Measurements from ENCODE around the gene SIK2. TPM values are rescaled to one million over a fixed set of nuclear protein-coding genes. Genes with fewer than 3 reads are reported as not detected.

SIK2 gene
- total and polyA plus RNA-seq, 2 donors (not counting 3 experiments of a cell fraction or from before 2014, with no cell fraction given): 14.6 to 17.1 TPM

DNA sequence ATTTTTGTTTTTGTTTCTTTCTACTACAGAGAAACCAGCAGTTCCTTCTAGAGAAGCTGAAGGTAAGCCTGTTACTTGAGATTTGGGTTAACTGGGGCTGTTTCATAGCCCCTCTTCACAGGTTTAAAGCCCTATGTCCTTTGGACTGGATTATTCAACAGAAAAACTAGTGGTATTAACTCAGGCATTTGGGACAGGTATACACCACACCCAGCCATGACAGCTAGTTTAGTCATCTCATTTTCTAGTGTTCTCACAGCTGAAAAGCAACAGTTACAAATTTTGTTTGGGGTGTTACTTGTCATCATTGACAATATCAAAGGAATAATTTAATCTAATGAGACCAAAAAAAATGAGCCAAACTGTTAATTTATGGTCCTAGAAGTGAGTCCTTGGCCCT lies 47.7 kb upstream of the SIK2 start:
- Histone ChIP-seq H3K79me2 (ENCODE audit: control insufficient read depth, insufficient read depth, low read length) (no peaks in the 10 kb centered on the region), H3K9me1 (replicated peaks; ENCODE audit: control insufficient read depth, extremely low read depth, insufficient read depth, low read length) (no peaks in the 10 kb centered on the region), H3K4me2 (ENCODE audit: insufficient read depth, low read length) (no peak overlapping the region), H3K9ac (replicated peaks; ENCODE audit: extremely low read depth, insufficient read depth, low read length) (no peak overlapping the region), H3K4me3 (replicated peaks in 1 of 3; ENCODE audit: insufficient read depth in 1 of 3, low read depth in 1 of 3, low read length in 3 of 3) (no peak overlapping the region), H3K27ac (ENCODE audit: insufficient read depth, low read depth, low read length) (no peak overlapping the region), H3K4me1 (ENCODE audit: control insufficient read depth, extremely low read depth, insufficient read depth, low read length) (no peaks in the 10 kb centered on the region), H3K27me3 (ENCODE audit: control insufficient read depth in 2 of 2, insufficient read depth in 2 of 2, low read length in 2 of 2) (peaks cover 12 to 13% of the 10 kb centered on the region in 2 experiments), H3K9me3 (replicated peaks; ENCODE audit: control insufficient read depth, insufficient read depth, low read length) (no peaks in the 10 kb centered on the region), H2AFZ (ENCODE audit: low read depth, low read length) (no peak overlapping the region), H4K20me1 (replicated peaks; ENCODE audit: control insufficient read depth, extremely low read depth, insufficient read depth, low read length) (no peaks in the 10 kb centered on the region), H3K36me3 (ENCODE audit: control insufficient read depth in 2 of 2, extremely low read depth in 1 of 2, insufficient read depth in 2 of 2, low read length in 2 of 2) (no peaks in the 10 kb centered on the region)
- TF ChIP-seq EZH2 (IDR thresholded peaks at IDR 0.05; ENCODE audit: borderline replicate concordance, low read depth, low read length, severe bottlenecking) (no peak), FOS (IDR thresholded peaks at IDR 0.05; ENCODE audit: borderline replicate concordance, insufficient read depth, low read length) (no peak), POLR2AphosphoS5 (IDR thresholded peaks at IDR 0.05; ENCODE audit: insufficient read depth, low read depth, low read length) (no peak), JUN (IDR thresholded peaks at IDR 0.05; ENCODE audit: borderline replicate concordance, insufficient read depth, insufficient read length, low read depth) (no peak), POLR2A (IDR thresholded peaks at IDR 0.05; ENCODE audit: low read depth, low read length) (no peak), MYC (IDR thresholded peaks at IDR 0.05; ENCODE audit: low read depth, low read length) (no peak), GATA2 (IDR thresholded peaks at IDR 0.05; ENCODE audit: insufficient read depth, insufficient read length, low read depth, low read length) (no peak)
- TF ChIP-seq, protein P1, sequence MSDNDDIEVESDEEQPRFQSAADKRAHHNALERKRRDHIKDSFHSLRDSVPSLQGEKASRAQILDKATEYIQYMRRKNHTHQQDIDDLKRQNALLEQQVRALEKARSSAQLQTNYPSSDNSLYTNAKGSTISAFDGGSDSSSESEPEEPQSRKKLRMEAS (IDR thresholded peaks at IDR 0.05; ENCODE audit: insufficient read depth, insufficient read length): no peak
- TF ChIP-seq, protein P2, sequence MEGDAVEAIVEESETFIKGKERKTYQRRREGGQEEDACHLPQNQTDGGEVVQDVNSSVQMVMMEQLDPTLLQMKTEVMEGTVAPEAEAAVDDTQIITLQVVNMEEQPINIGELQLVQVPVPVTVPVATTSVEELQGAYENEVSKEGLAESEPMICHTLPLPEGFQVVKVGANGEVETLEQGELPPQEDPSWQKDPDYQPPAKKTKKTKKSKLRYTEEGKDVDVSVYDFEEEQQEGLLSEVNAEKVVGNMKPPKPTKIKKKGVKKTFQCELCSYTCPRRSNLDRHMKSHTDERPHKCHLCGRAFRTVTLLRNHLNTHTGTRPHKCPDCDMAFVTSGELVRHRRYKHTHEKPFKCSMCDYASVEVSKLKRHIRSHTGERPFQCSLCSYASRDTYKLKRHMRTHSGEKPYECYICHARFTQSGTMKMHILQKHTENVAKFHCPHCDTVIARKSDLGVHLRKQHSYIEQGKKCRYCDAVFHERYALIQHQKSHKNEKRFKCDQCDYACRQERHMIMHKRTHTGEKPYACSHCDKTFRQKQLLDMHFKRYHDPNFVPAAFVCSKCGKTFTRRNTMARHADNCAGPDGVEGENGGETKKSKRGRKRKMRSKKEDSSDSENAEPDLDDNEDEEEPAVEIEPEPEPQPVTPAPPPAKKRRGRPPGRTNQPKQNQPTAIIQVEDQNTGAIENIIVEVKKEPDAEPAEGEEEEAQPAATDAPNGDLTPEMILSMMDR (IDR thresholded peaks at IDR 0.05; ENCODE audit: extremely low read depth in 1 of 2, insufficient read depth in 1 of 2, low read depth in 1 of 2, low read length in 2 of 2): no peak
- BruUV-seq (replicated peaks): no TSS peak
- CTCF ChIA-PET: no interaction called here
- dilution Hi-C loops (cut with MboI; ENCODE audit: extremely low pct_ligation_motif_present, low sequenced_read_pairs) (no loop called here), intact Hi-C loops (cut with micrococcal nuclease) (no loop called here)
- DNase-seq (ENCODE audit: low read depth, low spot score) (no peak), FAIRE-seq (no peak)
- POLR2A ChIA-PET: no interaction called here
